Osteocyte (in vitro differentiated cells): Measurements from ENCODE around the gene PCP4L1. TPM values are rescaled to one million over a fixed set of nuclear protein-coding genes. Genes with fewer than 3 reads are reported as not detected.

Experiments
- DNase-seq: peaks from one replicate; pipeline ENCODE4 v3.0.0; 2021; ENCODE audit warnings: mixed read lengths; ENCODE audit not compliant: unreplicated experiment; ENCODE audit errors: extremely low spot score
- H3K27ac Mint-ChIP-seq: one replicate; pipeline ENCODE4 v1.8.0; 2021; ENCODE audit warnings: mild to moderate bottlenecking, mixed read lengths; ENCODE audit not compliant: unreplicated experiment
- H3K27me3 Mint-ChIP-seq: one replicate; pipeline ENCODE4 v1.8.0; 2021; ENCODE audit warnings: mixed read lengths; ENCODE audit not compliant: unreplicated experiment
- H3K36me3 Mint-ChIP-seq: one replicate; pipeline ENCODE4 v1.8.0; 2021; ENCODE audit warnings: mixed read lengths; ENCODE audit not compliant: unreplicated experiment
- H3K4me1 Mint-ChIP-seq: one replicate; pipeline ENCODE4 v1.8.0; 2021; ENCODE audit warnings: mixed read lengths; ENCODE audit not compliant: unreplicated experiment
- H3K4me3 Mint-ChIP-seq: one replicate; pipeline ENCODE4 v1.8.0; 2021; ENCODE audit warnings: mild to moderate bottlenecking, moderate library complexity, mixed read lengths; ENCODE audit not compliant: unreplicated experiment
- H3K9me3 Mint-ChIP-seq: one replicate; pipeline ENCODE4 v1.8.0; 2021; ENCODE audit warnings: mixed read lengths; ENCODE audit not compliant: unreplicated experiment
- total RNA-seq: library from RNA; stranded (reverse); gene quantifications from 2 replicates; pipeline ENCODE4 v1.2.1, GENCODE V29; 2021
- TF ChIP-seq, protein P1 (sequence below): fragments of 200-600 bp; sonication (generic); IDR thresholded peaks from 2 replicates; pipeline ENCODE4 v1.5.0; 2021; ENCODE audit warnings: antibody characterized with exemption, mild to moderate bottlenecking, moderate library complexity

PCP4L1 gene
- total RNA-seq, 1 donor from 2014 or later = not detected

DNA sequence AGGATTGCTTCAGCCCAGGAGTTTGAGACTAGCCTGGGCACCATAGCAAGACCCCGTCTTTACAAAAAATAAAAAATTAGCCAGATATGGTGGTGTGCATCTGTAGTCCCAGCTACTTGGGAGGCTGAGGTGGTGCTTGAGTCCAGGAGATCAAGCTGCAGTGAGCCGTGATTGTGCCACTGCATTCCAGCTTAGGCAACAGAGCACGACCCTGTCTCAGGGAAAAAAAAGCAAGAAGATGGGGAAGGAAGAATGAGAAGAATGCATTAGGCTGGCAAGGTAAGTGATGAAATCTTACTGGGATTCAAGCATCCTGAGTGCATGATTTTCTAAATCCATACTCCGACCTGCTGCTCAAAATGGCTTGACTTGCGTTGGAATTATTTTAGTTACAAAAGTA lies 6.8 kb downstream of the PCP4L1 start:
- DNase-seq = no peak
- H3K27ac Mint-ChIP-seq = no peak overlapping the region
- H3K36me3 Mint-ChIP-seq = no peaks in the 10 kb centered on the region
- H3K4me1 Mint-ChIP-seq = peaks cover 14% of the 10 kb centered on the region
- no peaks in the 10 kb centered on the region for H3K9me3 Mint-ChIP-seq
- H3K27me3 Mint-ChIP-seq = peaks cover 38% of the 10 kb centered on the region
- H3K4me3 Mint-ChIP-seq = no peak overlapping the region
- TF ChIP-seq, protein P1, sequence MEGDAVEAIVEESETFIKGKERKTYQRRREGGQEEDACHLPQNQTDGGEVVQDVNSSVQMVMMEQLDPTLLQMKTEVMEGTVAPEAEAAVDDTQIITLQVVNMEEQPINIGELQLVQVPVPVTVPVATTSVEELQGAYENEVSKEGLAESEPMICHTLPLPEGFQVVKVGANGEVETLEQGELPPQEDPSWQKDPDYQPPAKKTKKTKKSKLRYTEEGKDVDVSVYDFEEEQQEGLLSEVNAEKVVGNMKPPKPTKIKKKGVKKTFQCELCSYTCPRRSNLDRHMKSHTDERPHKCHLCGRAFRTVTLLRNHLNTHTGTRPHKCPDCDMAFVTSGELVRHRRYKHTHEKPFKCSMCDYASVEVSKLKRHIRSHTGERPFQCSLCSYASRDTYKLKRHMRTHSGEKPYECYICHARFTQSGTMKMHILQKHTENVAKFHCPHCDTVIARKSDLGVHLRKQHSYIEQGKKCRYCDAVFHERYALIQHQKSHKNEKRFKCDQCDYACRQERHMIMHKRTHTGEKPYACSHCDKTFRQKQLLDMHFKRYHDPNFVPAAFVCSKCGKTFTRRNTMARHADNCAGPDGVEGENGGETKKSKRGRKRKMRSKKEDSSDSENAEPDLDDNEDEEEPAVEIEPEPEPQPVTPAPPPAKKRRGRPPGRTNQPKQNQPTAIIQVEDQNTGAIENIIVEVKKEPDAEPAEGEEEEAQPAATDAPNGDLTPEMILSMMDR = no peak

DNA sequence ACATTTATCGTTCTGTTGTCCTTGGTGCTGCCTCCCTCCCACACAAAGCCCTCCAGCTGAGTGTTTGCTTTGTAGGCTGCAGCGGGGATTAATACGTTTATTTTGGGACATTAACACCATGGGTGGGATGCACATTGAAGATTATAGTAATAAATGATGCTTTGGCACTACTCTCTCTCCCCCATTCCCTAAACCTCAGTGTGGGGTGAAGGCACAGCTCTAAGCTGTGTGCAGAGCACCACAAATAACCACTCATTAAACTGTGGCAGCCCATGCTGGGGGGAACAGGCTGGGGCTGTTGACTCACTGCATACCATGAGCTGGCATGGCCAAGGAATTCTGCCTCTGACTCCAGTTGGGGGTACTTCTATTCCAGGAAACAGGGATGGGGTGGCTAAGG lies 7.7 kb downstream of the PCP4L1 start:
- no peaks in the 10 kb centered on the region for H3K36me3 Mint-ChIP-seq
- H3K27ac Mint-ChIP-seq = no peak overlapping the region
- TF ChIP-seq, protein P1 = no peak
- H3K4me3 Mint-ChIP-seq = no peak overlapping the region
- H3K4me1 Mint-ChIP-seq = peaks cover 10% of the 10 kb centered on the region
- peaks cover 29% of the 10 kb centered on the region for H3K27me3 Mint-ChIP-seq
- no peaks in the 10 kb centered on the region for H3K9me3 Mint-ChIP-seq
- no peak for DNase-seq

DNA sequence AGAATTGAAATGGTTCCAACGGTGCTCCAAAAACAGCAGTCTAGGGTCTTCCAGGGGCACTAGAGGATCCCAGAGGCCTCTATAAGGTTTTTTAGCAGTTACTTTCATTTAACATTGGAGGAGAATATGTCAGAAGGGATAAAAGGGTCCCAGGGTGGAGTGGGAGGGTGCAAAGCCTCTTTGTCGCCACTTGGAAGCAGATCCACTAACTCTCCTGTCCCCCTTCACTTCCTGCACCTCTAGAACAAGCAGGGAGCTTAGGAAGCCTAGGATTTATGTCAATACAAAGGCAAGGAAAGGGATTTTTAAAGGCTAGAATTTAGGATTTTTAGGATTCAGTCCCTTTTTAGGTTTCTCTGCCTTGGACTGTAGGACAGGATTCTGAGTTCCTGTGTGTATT lies 8.3 kb downstream of the PCP4L1 start:
- Mint-ChIP-seq H3K4me1 (peaks cover 8% of the 10 kb centered on the region), H3K9me3 (no peaks in the 10 kb centered on the region), H3K27ac (no peak overlapping the region), H3K4me3 (no peak overlapping the region), H3K27me3 (peaks cover 26% of the 10 kb centered on the region), H3K36me3 (no peaks in the 10 kb centered on the region)
- TF ChIP-seq, protein P1 = no peak
- DNase-seq = no peak

DNA sequence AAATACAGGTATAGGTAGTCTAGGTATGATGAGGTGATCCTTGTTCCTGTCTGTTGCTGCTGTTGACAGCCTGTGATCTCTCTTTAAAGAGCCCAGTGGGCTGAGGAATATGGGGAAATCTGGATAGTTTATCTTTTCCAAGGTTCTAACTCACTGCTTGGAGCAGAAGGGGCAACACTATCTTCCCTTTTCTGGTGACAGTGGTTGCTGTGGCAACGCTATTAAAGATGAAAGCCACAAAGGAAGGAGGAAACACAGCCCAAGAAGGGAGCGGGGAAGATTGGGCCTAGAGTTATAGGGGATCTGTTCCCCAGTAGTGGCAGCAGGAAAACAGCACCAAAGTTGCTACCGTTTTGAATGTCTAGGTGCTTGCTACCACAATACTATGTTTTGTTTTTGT lies 8.8 kb downstream of the PCP4L1 start:
- Mint-ChIP-seq H3K4me1 (peaks cover 8% of the 10 kb centered on the region), H3K4me3 (no peak overlapping the region), H3K27ac (no peak overlapping the region), H3K36me3 (no peaks in the 10 kb centered on the region), H3K9me3 (no peaks in the 10 kb centered on the region), H3K27me3 (peaks cover 25% of the 10 kb centered on the region)
- TF ChIP-seq, protein P1 = no peak
- DNase-seq = no peak

DNA sequence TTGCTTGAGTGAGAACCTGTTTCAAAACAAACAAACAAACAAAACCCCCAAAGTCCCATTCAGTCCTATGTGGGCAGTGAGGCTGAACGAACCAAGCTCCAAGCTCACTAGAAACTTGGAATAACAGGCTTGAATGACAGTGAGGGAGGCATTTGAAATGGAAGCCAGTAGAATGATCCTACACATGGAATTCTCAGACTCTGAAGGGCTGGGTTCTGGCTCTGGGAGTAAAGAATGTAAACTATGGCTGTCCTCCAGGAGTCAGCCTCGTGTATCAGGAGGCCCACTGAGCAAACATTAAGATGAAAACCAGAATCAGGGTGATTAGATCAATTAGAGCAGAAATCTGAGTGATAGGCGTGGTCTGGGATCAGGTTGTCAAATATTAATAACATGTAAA lies 14.9 kb downstream of the PCP4L1 start:
- no peak for DNase-seq
- Mint-ChIP-seq H3K27ac (no peak overlapping the region), H3K4me1 (no peaks in the 10 kb centered on the region), H3K9me3 (no peaks in the 10 kb centered on the region), H3K4me3 (no peak overlapping the region), H3K27me3 (peaks cover 46% of the 10 kb centered on the region), H3K36me3 (no peaks in the 10 kb centered on the region)
- TF ChIP-seq, protein P1 = no peak
